ENCODE results near the gene SHH. TPM values are rescaled to one million over a fixed set of nuclear protein-coding genes. Genes with fewer than 3 reads are reported as not detected.

SHH gene
- total and polyA plus RNA-seq, 2 of the 13 experiments (the other 11 are each of a cell fraction or from before 2014, with no cell fraction given): 1.9 to 3.4 TPM

GRCh38 chr7:155813125-155813524 is 862 bp upstream of the SHH start (continued):
- TF ChIP-seq ZFP36L1 (CRISPR knock-in tag; IDR thresholded peaks at IDR 0.05) (no peak), ZBTB4 (CRISPR knock-in tag; IDR thresholded peaks at IDR 0.05; ENCODE audit: borderline replicate concordance) (no peak), ZNF280B (CRISPR knock-in tag; IDR thresholded peaks at IDR 0.05; ENCODE audit: borderline replicate concordance) (no peak; the same call in 1 of the 2 replicates), HMG20B (CRISPR knock-in tag; conservative IDR thresholded peaks at IDR 0.05) (no peak), RELA (CRISPR knock-in tag; IDR thresholded peaks at IDR 0.05) (no peak), ZNF333 (CRISPR knock-in tag; IDR thresholded peaks at IDR 0.05; ENCODE audit: borderline replicate concordance) (no peak), ZNF414 (CRISPR knock-in tag; IDR thresholded peaks at IDR 0.05) (0 out of 2 replicates have a peak, but pooled peaks have one; percentile 44), ZNF646 (CRISPR knock-in tag; IDR thresholded peaks at IDR 0.05) (no peak), ZNF367 (CRISPR knock-in tag; IDR thresholded peaks at IDR 0.05; ENCODE audit: borderline replicate concordance) (no peak), THAP9 (CRISPR knock-in tag; IDR thresholded peaks at IDR 0.05; ENCODE audit: borderline replicate concordance) (no peak), HMG20A (CRISPR knock-in tag; IDR thresholded peaks at IDR 0.05; ENCODE audit: borderline replicate concordance) (no peak), GATAD2A (CRISPR knock-in tag; IDR thresholded peaks at IDR 0.05) (peak; percentile 86), ZMYM2 (CRISPR knock-in tag; IDR thresholded peaks at IDR 0.05) (no peak)

All from HepG2 (cell line).